Testis (tissue), 2 donors: ENCODE data around the gene GATAD2A.

Experiments
- POLR2A ChIP-seq: fragments of 450-650 bp; IDR thresholded peaks from one replicate; pipeline ENCODE4 v1.6.1; 2017; ENCODE audit warnings: antibody characterized with exemption, mild to moderate bottlenecking, moderate library complexity
- TF ChIP-seq, protein P1 (sequence below), 3 experiments: fragments of 450-650 bp in 2 of 3; fragments of 200-600 bp in 1 of 3; sonication (generic) in 1 of 3; IDR thresholded peaks; one replicate each; pipeline ENCODE4 v1.5.1; 2016 to 2019; ENCODE audit warnings: antibody characterized with exemption in 3 of 3, mild to moderate bottlenecking in 2 of 3, moderate library complexity in 1 of 3

- TF ChIP-seq, protein P1, sequence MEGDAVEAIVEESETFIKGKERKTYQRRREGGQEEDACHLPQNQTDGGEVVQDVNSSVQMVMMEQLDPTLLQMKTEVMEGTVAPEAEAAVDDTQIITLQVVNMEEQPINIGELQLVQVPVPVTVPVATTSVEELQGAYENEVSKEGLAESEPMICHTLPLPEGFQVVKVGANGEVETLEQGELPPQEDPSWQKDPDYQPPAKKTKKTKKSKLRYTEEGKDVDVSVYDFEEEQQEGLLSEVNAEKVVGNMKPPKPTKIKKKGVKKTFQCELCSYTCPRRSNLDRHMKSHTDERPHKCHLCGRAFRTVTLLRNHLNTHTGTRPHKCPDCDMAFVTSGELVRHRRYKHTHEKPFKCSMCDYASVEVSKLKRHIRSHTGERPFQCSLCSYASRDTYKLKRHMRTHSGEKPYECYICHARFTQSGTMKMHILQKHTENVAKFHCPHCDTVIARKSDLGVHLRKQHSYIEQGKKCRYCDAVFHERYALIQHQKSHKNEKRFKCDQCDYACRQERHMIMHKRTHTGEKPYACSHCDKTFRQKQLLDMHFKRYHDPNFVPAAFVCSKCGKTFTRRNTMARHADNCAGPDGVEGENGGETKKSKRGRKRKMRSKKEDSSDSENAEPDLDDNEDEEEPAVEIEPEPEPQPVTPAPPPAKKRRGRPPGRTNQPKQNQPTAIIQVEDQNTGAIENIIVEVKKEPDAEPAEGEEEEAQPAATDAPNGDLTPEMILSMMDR (IDR thresholded peaks at IDR 0.05), result no peak
- no peak for TF ChIP-seq POLR2A
These were observed 54.8 kb downstream of the GATAD2A start for GRCh38 chr19:19460258-19460731.
